ENCODE measurements around the gene HPCAL1. TPM values are rescaled to one million over a fixed set of nuclear protein-coding genes. Genes with fewer than 3 reads are reported as not detected.

Gene HPCAL1
- total and polyA plus RNA-seq, 10 of the 15 experiments (the other 5 are each of a cell fraction or from before 2014, with no cell fraction given) = 0.40 to 12.8 (median 7.9) TPM

GRCh38 chr2:10360850-10361588 lies 58.3 kb downstream of the HPCAL1 start:
- Histone ChIP-seq H2AFZ (ENCODE audit: control insufficient read depth, low read depth, low read length) (no peak overlapping the region), H3K79me2 (ENCODE audit: control insufficient read depth, insufficient read depth, low read length) (no peaks in the 10 kb centered on the region), H3K27ac (ENCODE audit: control insufficient read depth, insufficient read depth) (no peak overlapping the region), H3K4me2 (ENCODE audit: control insufficient read depth, insufficient read depth) (no peak overlapping the region), H3K9me3 (replicated peaks; ENCODE audit: control insufficient read depth, insufficient read depth, low read length) (no peaks in the 10 kb centered on the region), H3K4me3 (no peak overlapping the region), H3K9ac (ENCODE audit: control insufficient read depth, insufficient read depth, low read length) (no peak overlapping the region), H3K36me3 (ENCODE audit: control insufficient read depth in 2 of 2, insufficient read depth in 2 of 2, low read length in 1 of 2) (no peaks in the 10 kb centered on the region; a peak in 1 of 4 replicates), H3K4me1 (ENCODE audit: control insufficient read depth, insufficient read depth, low read length) (no peaks in the 10 kb centered on the region), H3K27me3 (replicated peaks in 1 of 2; ENCODE audit: control insufficient read depth in 2 of 2, insufficient read depth in 2 of 2, low read length in 1 of 2) (no peaks in the 10 kb centered on the region), H4K20me1 (ENCODE audit: control insufficient read depth, insufficient read depth) (no peaks in the 10 kb centered on the region)
- intact Hi-C loops (cut with micrococcal nuclease; ENCODE audit: unreplicated experiment) = no loop called here
- BruUV-seq (replicated peaks) = no TSS peak
- in situ Hi-C loops (cut with MboI) = no loop called here
- ChIA-PET RAD21 (ENCODE audit: unreplicated experiment) (no interaction called here), POLR2A (no interaction called here), SMC1A (ENCODE audit: uncharacterized antibody, unreplicated experiment) (interaction anchor here (1.2 kb wide), 2 partner anchors 8 to 21 kb away, joined by 3 to 4 read pairs; no protein-coding TSS in a partner anchor), CTCF (interaction anchor here (0.6 to 1.0 kb wide), 3 partner anchors 19 to 105 kb away, joined by 3 to 4 read pairs (median 4); no protein-coding TSS in a partner anchor)
- FAIRE-seq (no peak), DNase-seq (ENCODE audit: low read depth, low spot score) (no peak), ATAC-seq (no peak)
- 38% methylated on average over 15 of the region's 16 CpGs for WGBS (ENCODE audit: insufficient coverage, insufficient replicate concordance, low lambda C conversion rate, missing lambda C conversion rate)
- TF ChIP-seq TCF3 (IDR thresholded peaks at IDR 0.05; ENCODE audit: borderline replicate concordance, insufficient read depth, low read depth, low read length) (no peak), ZNF207 (IDR thresholded peaks at IDR 0.05; ENCODE audit: borderline replicate concordance) (no peak), NFIC (IDR thresholded peaks at IDR 0.05; ENCODE audit: low read depth, low read length) (no peak), BHLHE40 (IDR thresholded peaks at IDR 0.05; ENCODE audit: borderline replicate concordance in 1 of 2, low read depth in 2 of 2, low read length in 1 of 2) (no peak), KDM1A (IDR thresholded peaks at IDR 0.05; ENCODE audit: borderline replicate concordance) (no peak), IKZF1 (conservative IDR thresholded peaks at IDR 0.05) (no peak), MTA3 (IDR thresholded peaks at IDR 0.05; ENCODE audit: borderline replicate concordance, low read length) (no peak), TAF1 (IDR thresholded peaks at IDR 0.05; ENCODE audit: borderline replicate concordance, low read depth, low read length) (no peak), GABPA (IDR thresholded peaks at IDR 0.05; ENCODE audit: low read depth) (no peak)
- TF ChIP-seq, protein P1, sequence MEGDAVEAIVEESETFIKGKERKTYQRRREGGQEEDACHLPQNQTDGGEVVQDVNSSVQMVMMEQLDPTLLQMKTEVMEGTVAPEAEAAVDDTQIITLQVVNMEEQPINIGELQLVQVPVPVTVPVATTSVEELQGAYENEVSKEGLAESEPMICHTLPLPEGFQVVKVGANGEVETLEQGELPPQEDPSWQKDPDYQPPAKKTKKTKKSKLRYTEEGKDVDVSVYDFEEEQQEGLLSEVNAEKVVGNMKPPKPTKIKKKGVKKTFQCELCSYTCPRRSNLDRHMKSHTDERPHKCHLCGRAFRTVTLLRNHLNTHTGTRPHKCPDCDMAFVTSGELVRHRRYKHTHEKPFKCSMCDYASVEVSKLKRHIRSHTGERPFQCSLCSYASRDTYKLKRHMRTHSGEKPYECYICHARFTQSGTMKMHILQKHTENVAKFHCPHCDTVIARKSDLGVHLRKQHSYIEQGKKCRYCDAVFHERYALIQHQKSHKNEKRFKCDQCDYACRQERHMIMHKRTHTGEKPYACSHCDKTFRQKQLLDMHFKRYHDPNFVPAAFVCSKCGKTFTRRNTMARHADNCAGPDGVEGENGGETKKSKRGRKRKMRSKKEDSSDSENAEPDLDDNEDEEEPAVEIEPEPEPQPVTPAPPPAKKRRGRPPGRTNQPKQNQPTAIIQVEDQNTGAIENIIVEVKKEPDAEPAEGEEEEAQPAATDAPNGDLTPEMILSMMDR (IDR thresholded peaks at IDR 0.05 in 2 of 3, conservative IDR thresholded peaks at IDR 0.05 in 1 of 3; ENCODE audit: control insufficient read depth in 2 of 3, extremely low read depth in 1 of 3, insufficient read depth in 1 of 3, low read depth in 3 of 3, low read length in 3 of 3) = no peak
- TF ChIP-seq, protein P2, sequence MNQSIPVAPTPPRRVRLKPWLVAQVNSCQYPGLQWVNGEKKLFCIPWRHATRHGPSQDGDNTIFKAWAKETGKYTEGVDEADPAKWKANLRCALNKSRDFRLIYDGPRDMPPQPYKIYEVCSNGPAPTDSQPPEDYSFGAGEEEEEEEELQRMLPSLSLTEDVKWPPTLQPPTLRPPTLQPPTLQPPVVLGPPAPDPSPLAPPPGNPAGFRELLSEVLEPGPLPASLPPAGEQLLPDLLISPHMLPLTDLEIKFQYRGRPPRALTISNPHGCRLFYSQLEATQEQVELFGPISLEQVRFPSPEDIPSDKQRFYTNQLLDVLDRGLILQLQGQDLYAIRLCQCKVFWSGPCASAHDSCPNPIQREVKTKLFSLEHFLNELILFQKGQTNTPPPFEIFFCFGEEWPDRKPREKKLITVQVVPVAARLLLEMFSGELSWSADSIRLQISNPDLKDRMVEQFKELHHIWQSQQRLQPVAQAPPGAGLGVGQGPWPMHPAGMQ (IDR thresholded peaks at IDR 0.05; ENCODE audit: borderline replicate concordance) = no peak
- TF ChIP-seq, protein P3, sequence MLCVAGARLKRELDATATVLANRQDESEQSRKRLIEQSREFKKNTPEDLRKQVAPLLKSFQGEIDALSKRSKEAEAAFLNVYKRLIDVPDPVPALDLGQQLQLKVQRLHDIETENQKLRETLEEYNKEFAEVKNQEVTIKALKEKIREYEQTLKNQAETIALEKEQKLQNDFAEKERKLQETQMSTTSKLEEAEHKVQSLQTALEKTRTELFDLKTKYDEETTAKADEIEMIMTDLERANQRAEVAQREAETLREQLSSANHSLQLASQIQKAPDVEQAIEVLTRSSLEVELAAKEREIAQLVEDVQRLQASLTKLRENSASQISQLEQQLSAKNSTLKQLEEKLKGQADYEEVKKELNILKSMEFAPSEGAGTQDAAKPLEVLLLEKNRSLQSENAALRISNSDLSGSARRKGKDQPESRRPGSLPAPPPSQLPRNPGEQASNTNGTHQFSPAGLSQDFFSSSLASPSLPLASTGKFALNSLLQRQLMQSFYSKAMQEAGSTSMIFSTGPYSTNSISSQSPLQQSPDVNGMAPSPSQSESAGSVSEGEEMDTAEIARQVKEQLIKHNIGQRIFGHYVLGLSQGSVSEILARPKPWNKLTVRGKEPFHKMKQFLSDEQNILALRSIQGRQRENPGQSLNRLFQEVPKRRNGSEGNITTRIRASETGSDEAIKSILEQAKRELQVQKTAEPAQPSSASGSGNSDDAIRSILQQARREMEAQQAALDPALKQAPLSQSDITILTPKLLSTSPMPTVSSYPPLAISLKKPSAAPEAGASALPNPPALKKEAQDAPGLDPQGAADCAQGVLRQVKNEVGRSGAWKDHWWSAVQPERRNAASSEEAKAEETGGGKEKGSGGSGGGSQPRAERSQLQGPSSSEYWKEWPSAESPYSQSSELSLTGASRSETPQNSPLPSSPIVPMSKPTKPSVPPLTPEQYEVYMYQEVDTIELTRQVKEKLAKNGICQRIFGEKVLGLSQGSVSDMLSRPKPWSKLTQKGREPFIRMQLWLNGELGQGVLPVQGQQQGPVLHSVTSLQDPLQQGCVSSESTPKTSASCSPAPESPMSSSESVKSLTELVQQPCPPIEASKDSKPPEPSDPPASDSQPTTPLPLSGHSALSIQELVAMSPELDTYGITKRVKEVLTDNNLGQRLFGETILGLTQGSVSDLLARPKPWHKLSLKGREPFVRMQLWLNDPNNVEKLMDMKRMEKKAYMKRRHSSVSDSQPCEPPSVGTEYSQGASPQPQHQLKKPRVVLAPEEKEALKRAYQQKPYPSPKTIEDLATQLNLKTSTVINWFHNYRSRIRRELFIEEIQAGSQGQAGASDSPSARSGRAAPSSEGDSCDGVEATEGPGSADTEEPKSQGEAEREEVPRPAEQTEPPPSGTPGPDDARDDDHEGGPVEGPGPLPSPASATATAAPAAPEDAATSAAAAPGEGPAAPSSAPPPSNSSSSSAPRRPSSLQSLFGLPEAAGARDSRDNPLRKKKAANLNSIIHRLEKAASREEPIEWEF (IDR thresholded peaks at IDR 0.05; ENCODE audit: insufficient replicate concordance, low read depth, low read length) = no peak
- TF ChIP-seq, protein P4, sequence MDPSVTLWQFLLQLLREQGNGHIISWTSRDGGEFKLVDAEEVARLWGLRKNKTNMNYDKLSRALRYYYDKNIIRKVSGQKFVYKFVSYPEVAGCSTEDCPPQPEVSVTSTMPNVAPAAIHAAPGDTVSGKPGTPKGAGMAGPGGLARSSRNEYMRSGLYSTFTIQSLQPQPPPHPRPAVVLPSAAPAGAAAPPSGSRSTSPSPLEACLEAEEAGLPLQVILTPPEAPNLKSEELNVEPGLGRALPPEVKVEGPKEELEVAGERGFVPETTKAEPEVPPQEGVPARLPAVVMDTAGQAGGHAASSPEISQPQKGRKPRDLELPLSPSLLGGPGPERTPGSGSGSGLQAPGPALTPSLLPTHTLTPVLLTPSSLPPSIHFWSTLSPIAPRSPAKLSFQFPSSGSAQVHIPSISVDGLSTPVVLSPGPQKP (IDR thresholded peaks at IDR 0.05; ENCODE audit: low read depth, low read length) = no peak
